K562 (cell line): ENCODE results near the gene VGF. TPM values are rescaled to one million over a fixed set of nuclear protein-coding genes. Genes with fewer than 3 reads are reported as not detected.
"Not testable (repeated sequence)": the region's sequence is repeated elsewhere in the genome, so short reads cannot be mapped to it uniquely, and the experiment has no call there.

ENCODE experiments used
- ATAC-seq: fragments of 200-7000 bp; cut with Tn5 transposase; 3 replicates; pipeline ENCODE4 v1.9.1; 2020; ENCODE audit warnings: moderate library complexity
- BruUV-seq: library from RNA; stranded (reverse); fragments of 400-500 nt; replicated peaks from 2 replicates; lab custom pipeline; 2021; lab: Mats Ljungman, UMichigan
- CTCF ChIA-PET: fragments of 300-600 bp; formaldehyde crosslinking; extraction: SDS; loops from one replicate; lab custom pipeline; 2021; ENCODE audit warnings: low intra/inter-chr PET ratio; lab: Yijun Ruan, JAX
- POLR2A ChIA-PET: fragments of 300-600, 350-650 bp; sonication (Branson Sonifier 250); formaldehyde crosslinking; extraction: SDS; loops from one replicate; lab custom pipeline; 2021; ENCODE audit warnings: antibody characterized with exemption, inconsistent platforms; lab: Yijun Ruan, JAX
- DNase-seq, 4 experiments: peaks; one replicate each; pipeline versions ENCODE4 v3.0.0 to v3.0.0-alpha.2; 2011 to 2018; ENCODE audit warnings: low spot score in 3 of 4, mixed read lengths in 3 of 4; ENCODE audit errors: extremely low read depth in 1 of 4
- FAIRE-seq: peaks from 2 replicates; lab custom pipeline; 2011; peaks lifted over from hg19 to GRCh38; lab: Jason Lieb, UNC
- H2AFZ ChIP-seq: 2 replicates; pipeline ENCODE4 v1.6.0; 2011; ENCODE audit warnings: low read depth, low read length, control low read depth, inconsistent platforms
- H3K27ac ChIP-seq: fragments of 200-600 bp; 3 replicates; pipeline ENCODE4 v1.8.0; 2011; ENCODE audit warnings: low read depth, mild to moderate bottlenecking, control low read depth, inconsistent platforms, low read length, moderate library complexity, mixed read lengths; ENCODE audit errors: extremely low read depth
- H3K27me3 ChIP-seq, 2 experiments: fragments of 300-600 bp in 1 of 2; 2 replicates in 1 of 2; 3 replicates in 1 of 2; pipeline versions ENCODE4 v1.6.0 to v1.8.0; 2011; ENCODE audit warnings: inconsistent platforms in 2 of 2, low read length in 2 of 2, mild to moderate bottlenecking in 1 of 2, mixed read lengths in 1 of 2, moderate library complexity in 1 of 2; ENCODE audit not compliant: control insufficient read depth in 2 of 2, insufficient read depth in 2 of 2
- H3K36me3 ChIP-seq: fragments of 300-600 bp; 3 replicates; pipeline ENCODE4 v1.8.0; 2011; ENCODE audit warnings: mild to moderate bottlenecking, low read length, inconsistent platforms; ENCODE audit not compliant: control insufficient read depth, insufficient read depth
- H3K4me1 ChIP-seq, 2 experiments: fragments of 200-600 bp in 1 of 2; replicated peaks in 1 of 2; 2 replicates in 1 of 2; 3 replicates in 1 of 2; pipeline versions ENCODE4 v1.5.1 to v1.8.0; 2011; ENCODE audit warnings: inconsistent platforms in 2 of 2, low read length in 2 of 2, mild to moderate bottlenecking in 1 of 2, mixed read lengths in 1 of 2, moderate library complexity in 1 of 2; ENCODE audit not compliant: control insufficient read depth in 2 of 2, insufficient read depth in 2 of 2
- H3K4me2 ChIP-seq: 2 replicates; pipeline ENCODE4 v1.6.1; 2011; ENCODE audit warnings: low read length, control low read depth, inconsistent platforms, mixed read lengths; ENCODE audit not compliant: insufficient read depth
- H3K4me3 ChIP-seq: fragments of 200-600 bp; sonication (generic), shearing (Covaris generic); 2 replicates; pipeline ENCODE4 v1.5.1; 2016; ENCODE audit warnings: control low read depth, inconsistent platforms
- H3K79me2 ChIP-seq: fragments of 200-600 bp; 3 replicates; pipeline ENCODE4 v1.8.0; 2011; ENCODE audit warnings: low read length, inconsistent platforms; ENCODE audit not compliant: control insufficient read depth, insufficient read depth
- H3K9ac ChIP-seq, 2 experiments: 2 replicates each; pipeline versions ENCODE4 v1.6.0 to v1.6.1; 2011; ENCODE audit warnings: low read depth in 2 of 2, low read length in 2 of 2, control low read depth in 1 of 2, inconsistent platforms in 1 of 2, mild to moderate bottlenecking in 1 of 2, mixed read lengths in 1 of 2; ENCODE audit not compliant: insufficient read depth in 1 of 2
- H3K9me1 ChIP-seq: one replicate; pipeline ENCODE4 v1.6.0; 2011; ENCODE audit warnings: inconsistent platforms, mild to moderate bottlenecking, low read length, moderate library complexity; ENCODE audit not compliant: control insufficient read depth, insufficient read depth
- H3K9me3 ChIP-seq: replicated peaks from 2 replicates; pipeline ENCODE4 v1.5.1; 2011; ENCODE audit warnings: low read depth, low read length, inconsistent platforms; ENCODE audit not compliant: control insufficient read depth, insufficient read depth
- H4K20me1 ChIP-seq: replicated peaks from 2 replicates; pipeline ENCODE4 v1.6.1; 2011; ENCODE audit warnings: low read length, inconsistent platforms, mixed read lengths; ENCODE audit not compliant: control insufficient read depth, insufficient read depth
- FOS ChIP-seq: IDR thresholded peaks from 3 replicates; pipeline ENCODE4 v1.6.1; 2011; ENCODE audit not compliant: insufficient read length; ENCODE audit errors: extremely low read depth
- KDM1A ChIP-seq, 2 experiments: fragments of 450-650 bp; IDR thresholded peaks; 2 replicates each; pipeline ENCODE4 v1.6.1; 2016; ENCODE audit warnings: mild to moderate bottlenecking in 2 of 2
- SUPT5H ChIP-seq: fragments of 450-650 bp; IDR thresholded peaks from 2 replicates; pipeline ENCODE4 v1.6.1; 2016
- WGBS: fragments of 100-300 bp; shearing (Covaris generic); methylation state at CpG from one replicate; pipeline ENCODE4 v1.1.6; 2016; ENCODE audit warnings: low coverage, mixed read lengths; ENCODE audit not compliant: insufficient coverage; ENCODE audit errors: missing lambda C conversion rate; 5-methylcytosine and 5-hydroxymethylcytosine counted together
- in situ Hi-C: fragments of 300-500 bp; cut with MboI; formaldehyde crosslinking; loops from 4 replicates; pipeline ENCODE4 v1.15.0; 2018; ENCODE audit warnings: inconsistent platforms, mixed read lengths
- intact Hi-C: fragments of 100-400 bp; cut with micrococcal nuclease; formaldehyde crosslinking; loops from 2 replicates; pipeline ENCODE4 v1.14.2; 2022
- polyA plus RNA-seq, 8 experiments: library from polyadenylated mRNA; depleted of rRNA in 4 of 8; stranded (reverse) in 5 of 8; unstranded in 3 of 8; fragments of >200 nt; fragmentation: Nextera tagmentation in 2 of 8; fragmentation: Illumina TruSeq in 1 of 8; extraction: Ambion mirVana in 2 of 8; extraction: Trizol in 1 of 8; gene quantifications; 2 replicates each; pipeline versions ENCODE4 v1.2.1 to v1.2.3, GENCODE V29; 2011 to 2014; ENCODE audit warnings: inconsistent platforms in 1 of 8, missing spikeins in 1 of 8
- total RNA-seq, 7 experiments: library from RNA; depleted of rRNA in 6 of 7; stranded (reverse); fragments of >200 nt in 6 of 7; fragmentation: Illumina TruSeq in 2 of 7; extraction: Trizol in 2 of 7; gene quantifications; 2 replicates each; pipeline versions ENCODE4 v1.2.1 to v1.2.3, GENCODE V29; 2011 to 2021; ENCODE audit warnings: low replicate concordance in 1 of 7
- TF ChIP-seq, protein P1 (sequence below): sonication (generic); formaldehyde crosslinking; IDR thresholded peaks from 2 replicates; pipeline ENCODE4 v1.8.0; 2022; ENCODE audit warnings: mild to moderate bottlenecking, missing genetic modification reagents
- TF ChIP-seq, protein P2 (sequence below): sonication (generic); IDR thresholded peaks from 2 replicates; pipeline ENCODE4 v1.6.1; 2016

VGF gene
- total and polyA plus RNA-seq, 9 of the 15 experiments (the other 6 are each of a cell fraction or from before 2014, with no cell fraction given), result 0.03 to 5.7 (median 0.34) TPM

DNA sequence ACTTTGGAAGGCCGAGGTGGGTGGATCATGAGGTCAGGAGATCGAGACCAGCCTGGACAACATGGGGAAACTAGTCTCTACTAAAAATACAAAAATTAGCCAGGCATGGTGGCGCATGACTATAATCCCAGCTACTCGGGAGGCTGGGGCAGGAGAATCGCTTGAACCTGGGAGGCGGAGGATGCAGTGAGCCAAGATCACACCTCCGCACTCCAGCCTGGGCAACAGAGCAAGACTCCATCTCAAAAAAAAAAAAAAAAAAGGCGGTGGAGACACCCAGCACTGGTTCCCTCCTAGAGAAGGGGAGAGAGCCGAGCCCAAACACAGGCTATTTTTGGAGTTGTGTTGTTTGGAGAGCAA, 43.8 kb downstream of the VGF start:
- H3K27ac ChIP-seq, BruUV-seq, intact Hi-C loops, CTCF ChIA-PET, H4K20me1 ChIP-seq, DNase-seq, in situ Hi-C loops, ATAC-seq, H3K79me2 ChIP-seq, H3K4me3 ChIP-seq, H3K9me1 ChIP-seq, H3K4me2 ChIP-seq, H3K36me3 ChIP-seq, H3K9me3 ChIP-seq, FAIRE-seq, H3K27me3 ChIP-seq: not testable (repeated sequence)
- peak overlapping the region; percentile 83 for H2AFZ ChIP-seq
- H3K9ac ChIP-seq, result peak overlapping the region in 1 of 2 experiments; percentile 83; a peak in 1 of 4 replicates
- peaks cover 28 to 34% of the 10 kb centered on the region in 2 experiments for H3K4me1 ChIP-seq
- WGBS, result 78% methylated on average over 4 of the region's 9 CpGs
- POLR2A ChIA-PET, result interaction anchor here (0.8 kb wide), 1 partner anchor 46 kb away, joined by 4 read pairs; no protein-coding TSS in a partner anchor

DNA sequence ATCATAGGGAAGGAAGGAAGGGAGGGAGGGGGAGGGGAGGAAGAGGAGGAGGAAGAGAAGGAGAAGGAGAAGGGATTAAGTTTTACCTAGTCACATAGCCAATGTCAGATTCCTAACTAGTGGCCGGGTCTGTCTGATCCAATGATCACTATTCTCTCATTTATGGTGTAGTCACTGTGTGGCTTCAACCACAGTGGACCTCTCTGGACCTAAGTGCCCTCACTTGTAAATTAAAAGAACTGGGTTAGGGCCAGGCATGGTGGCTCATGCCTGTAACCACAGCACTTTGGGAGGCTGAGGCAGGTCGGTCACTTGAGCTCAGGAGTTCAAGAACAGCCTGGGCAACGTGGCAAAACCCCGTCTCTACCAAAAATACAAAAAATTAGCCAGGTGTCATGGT, 45.1 kb downstream of the VGF start:
- POLR2A ChIA-PET, result no interaction called here
- no TSS peak for BruUV-seq
- no peak for ATAC-seq
- H4K20me1 ChIP-seq, result no peaks in the 10 kb centered on the region
- H3K79me2 ChIP-seq, result no peaks in the 10 kb centered on the region
- no peak overlapping the region for H3K27ac ChIP-seq
- H3K9ac ChIP-seq, result no peak overlapping the region
- H3K36me3 ChIP-seq, result no peaks in the 10 kb centered on the region
- DNase-seq, result no peak
- no peaks in the 10 kb centered on the region for H3K9me1 ChIP-seq
- in situ Hi-C loops (no loop called here), intact Hi-C loops (no loop called here)
- whole genome bisulfite sequencing, result 34% methylated on average over 4 of the region's 4 CpGs
- TF ChIP-seq, protein P1, sequence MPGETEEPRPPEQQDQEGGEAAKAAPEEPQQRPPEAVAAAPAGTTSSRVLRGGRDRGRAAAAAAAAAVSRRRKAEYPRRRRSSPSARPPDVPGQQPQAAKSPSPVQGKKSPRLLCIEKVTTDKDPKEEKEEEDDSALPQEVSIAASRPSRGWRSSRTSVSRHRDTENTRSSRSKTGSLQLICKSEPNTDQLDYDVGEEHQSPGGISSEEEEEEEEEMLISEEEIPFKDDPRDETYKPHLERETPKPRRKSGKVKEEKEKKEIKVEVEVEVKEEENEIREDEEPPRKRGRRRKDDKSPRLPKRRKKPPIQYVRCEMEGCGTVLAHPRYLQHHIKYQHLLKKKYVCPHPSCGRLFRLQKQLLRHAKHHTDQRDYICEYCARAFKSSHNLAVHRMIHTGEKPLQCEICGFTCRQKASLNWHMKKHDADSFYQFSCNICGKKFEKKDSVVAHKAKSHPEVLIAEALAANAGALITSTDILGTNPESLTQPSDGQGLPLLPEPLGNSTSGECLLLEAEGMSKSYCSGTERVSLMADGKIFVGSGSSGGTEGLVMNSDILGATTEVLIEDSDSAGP (CRISPR knock-in tag), result no peak
- TF ChIP-seq SUPT5H (no peak), KDM1A (IDR thresholded peaks at IDR 0.05) (peak in 1 of 2 experiments; percentile 51; a peak in 1 of 4 replicates), FOS (no peak)
- TF ChIP-seq, protein P2, sequence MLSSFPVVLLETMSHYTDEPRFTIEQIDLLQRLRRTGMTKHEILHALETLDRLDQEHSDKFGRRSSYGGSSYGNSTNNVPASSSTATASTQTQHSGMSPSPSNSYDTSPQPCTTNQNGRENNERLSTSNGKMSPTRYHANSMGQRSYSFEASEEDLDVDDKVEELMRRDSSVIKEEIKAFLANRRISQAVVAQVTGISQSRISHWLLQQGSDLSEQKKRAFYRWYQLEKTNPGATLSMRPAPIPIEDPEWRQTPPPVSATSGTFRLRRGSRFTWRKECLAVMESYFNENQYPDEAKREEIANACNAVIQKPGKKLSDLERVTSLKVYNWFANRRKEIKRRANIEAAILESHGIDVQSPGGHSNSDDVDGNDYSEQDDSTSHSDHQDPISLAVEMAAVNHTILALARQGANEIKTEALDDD, result peak; percentile 14; the same call in 1 of the 2 replicates
- TF ChIP-seq, all 486 proteins: peak for 2
- CTCF ChIA-PET, result no interaction called here
- H3K4me1 ChIP-seq, result peaks cover 22 to 26% of the 10 kb centered on the region in 2 experiments
- H3K4me3 ChIP-seq, result no peak overlapping the region
- FAIRE-seq, result no peak
- H3K9me3 ChIP-seq, result no peaks in the 10 kb centered on the region
- H3K27me3 ChIP-seq, result no peaks in the 10 kb centered on the region
- H3K4me2 ChIP-seq, result no peak overlapping the region
- no peak overlapping the region for H2AFZ ChIP-seq
